B cell (primary cell): Measurements from ENCODE around the gene COMMD1. TPM values are rescaled to one million over a fixed set of nuclear protein-coding genes. Genes with fewer than 3 reads are reported as not detected.

Experiments used
- ATAC-seq: fragments of 200-7000 bp; cut with Tn5 transposase; one replicate; pipeline ENCODE4 v1.10.0; 2021; ENCODE audit warnings: low read depth, mild to moderate bottlenecking, moderate number of reproducible peaks, moderate library complexity
- CTCF ChIA-PET: fragments of 350-600 bp; sonication (Branson Sonifier 250); formaldehyde crosslinking; loops from one replicate; lab custom pipeline; 2021; ENCODE audit warnings: antibody characterized with exemption, inconsistent platforms; lab: Charles Lee
- POLR2A ChIA-PET: fragments of 350-600 bp; sonication (Branson Sonifier 250); formaldehyde crosslinking; loops from one replicate; lab custom pipeline; 2021; ENCODE audit warnings: antibody characterized with exemption; lab: Charles Lee
- DNase-seq: peaks from one replicate; pipeline ENCODE4 v3.0.0; 2013
- H2AFZ ChIP-seq: 2 replicates; pipeline ENCODE4 v1.6.1; 2012; ENCODE audit warnings: mild to moderate bottlenecking, low read depth, low read length; ENCODE audit not compliant: insufficient read depth, poor library complexity, severe bottlenecking
- H3K27ac ChIP-seq, 2 donors: 1 replicate in 1 of 2; 2 replicates in 1 of 2; pipeline ENCODE4 v1.5.1; 2012 to 2013; ENCODE audit warnings: low read length in 2 of 2, mild to moderate bottlenecking in 2 of 2, moderate library complexity in 1 of 2
- H3K27me3 ChIP-seq, 4 experiments: fragments of 200-600 bp in 1 of 4; sonication (generic) in 1 of 4; replicated peaks in 1 of 4; 1 replicate in 2 of 4; 2 replicates in 2 of 4; pipeline versions ENCODE4 v1.6.1 to v1.7.0; 2013 to 2016; ENCODE audit warnings: low read length in 3 of 4, mild to moderate bottlenecking in 2 of 4, mixed read lengths in 1 of 4, moderate library complexity in 1 of 4; ENCODE audit not compliant: insufficient read depth in 4 of 4, control insufficient read depth in 3 of 4; ENCODE audit errors: control extremely low read depth in 1 of 4
- H3K36me3 ChIP-seq, 2 experiments: replicated peaks in 1 of 2; 1 replicate in 1 of 2; 2 replicates in 1 of 2; pipeline versions ENCODE4 v1.6.1 to v1.7.1; 2013; ENCODE audit warnings: low read length in 1 of 2; ENCODE audit not compliant: insufficient read depth in 2 of 2, control insufficient read depth in 1 of 2; ENCODE audit errors: control extremely low read depth in 1 of 2, extremely low read depth in 1 of 2
- H3K4me1 ChIP-seq, 2 donors: fragments of 200-600 bp in 1 of 2; sonication (generic) in 1 of 2; 1 replicate in 1 of 2; 2 replicates in 1 of 2; pipeline versions ENCODE4 v1.5.1 to v1.6.1; 2013 to 2017; ENCODE audit warnings: low read length in 2 of 2; ENCODE audit not compliant: control insufficient read depth in 2 of 2, insufficient read depth in 2 of 2
- H3K4me2 ChIP-seq: replicated peaks from 2 replicates; pipeline ENCODE3; 2012; ENCODE audit warnings: mild to moderate bottlenecking, low read depth, low read length; ENCODE audit not compliant: poor library complexity, severe bottlenecking
- H3K4me3 ChIP-seq, 5 experiments: fragments of 200-600 bp in 1 of 5; sonication (generic) in 1 of 5; 1 replicate in 3 of 5; 2 replicates in 2 of 5; pipeline versions ENCODE4 v1.5.1 to v1.7.0; 2011 to 2016; ENCODE audit warnings: low read length in 4 of 5, mild to moderate bottlenecking in 4 of 5, low read depth in 2 of 5, control low read depth in 1 of 5, moderate library complexity in 1 of 5; ENCODE audit not compliant: insufficient read depth in 1 of 5; ENCODE audit errors: control extremely low read depth in 1 of 5, extremely low read depth in 1 of 5
- H3K79me2 ChIP-seq: fragments of 200-600 bp; sonication (generic); one replicate; pipeline ENCODE4 v1.6.0; 2016; ENCODE audit warnings: low read length; ENCODE audit not compliant: control insufficient read depth, insufficient read depth
- H3K9ac ChIP-seq: fragments of 200-600 bp; sonication (generic); 2 replicates; pipeline ENCODE4 v1.6.1; 2017; ENCODE audit warnings: mild to moderate bottlenecking, low read length, moderate library complexity
- H3K9me3 ChIP-seq, 3 donors: one replicate each; pipeline versions ENCODE4 v1.6.1 to v1.7.1; 2013; ENCODE audit warnings: low read length in 2 of 3; ENCODE audit not compliant: control insufficient read depth in 2 of 3, insufficient read depth in 1 of 3; ENCODE audit errors: control extremely low read depth in 1 of 3
- H4K20me1 ChIP-seq: 2 replicates; pipeline ENCODE4 v1.6.0; 2012; ENCODE audit warnings: mild to moderate bottlenecking, low read length; ENCODE audit not compliant: insufficient read depth, control insufficient read depth, poor library complexity, severe bottlenecking
- H3K27ac Mint-ChIP-seq: one replicate; pipeline ENCODE4 v1.8.0; 2021; ENCODE audit warnings: mixed read lengths
- H3K27me3 Mint-ChIP-seq: one replicate; pipeline ENCODE4 v1.8.0; 2021; ENCODE audit warnings: mixed read lengths
- H3K4me1 Mint-ChIP-seq: one replicate; pipeline ENCODE4 v1.8.0; 2021; ENCODE audit warnings: mixed read lengths
- H3K4me3 Mint-ChIP-seq: one replicate; pipeline ENCODE4 v1.8.0; 2021; ENCODE audit warnings: mixed read lengths
- H3K9me3 Mint-ChIP-seq: one replicate; pipeline ENCODE4 v1.8.0; 2022; ENCODE audit warnings: mixed read lengths; ENCODE audit not compliant: insufficient read depth
- CTCF ChIP-seq: fragments of 200-600 bp; IDR thresholded peaks from one replicate; pipeline ENCODE4 v1.8.0; 2022; ENCODE audit warnings: antibody characterized with exemption, mild to moderate bottlenecking
- EZH2 ChIP-seq: IDR thresholded peaks from 2 replicates; pipeline ENCODE4 v1.6.1; 2012; ENCODE audit warnings: borderline replicate concordance, low read depth, mild to moderate bottlenecking, moderate library complexity, low read length; ENCODE audit not compliant: insufficient read depth, poor library complexity, severe bottlenecking
- WGBS: methylation state at CpG from one replicate; pipeline ENCODE4 v1.1.5; 2013; ENCODE audit warnings: missing lambda C conversion rate; ENCODE audit not compliant: insufficient coverage; 5-methylcytosine and 5-hydroxymethylcytosine counted together
- intact Hi-C: fragments of 100-400 bp; cut with micrococcal nuclease; formaldehyde crosslinking; loops from one replicate; pipeline ENCODE4 v1.10.0; 2022
- polyA plus RNA-seq: library from polyadenylated mRNA; depleted of rRNA; stranded (reverse); fragments of >200 nt; gene quantifications from 2 replicates; pipeline ENCODE4 v1.2.3, GENCODE V29; 2012
- total RNA-seq, 2 donors: library from RNA; stranded (reverse); fragments of 120-200 nt in 1 of 2; gene quantifications; 1 replicate in 1 of 2; 2 replicates in 1 of 2; pipeline versions ENCODE4 v1.2.3 to v1.2.4, GENCODE V29; 2013 to 2022

COMMD1 gene
- total and polyA plus RNA-seq, 2 donors (not counting 1 experiment from before 2014, with no cell fraction given), result 20.6 to 25.1 TPM

DNA sequence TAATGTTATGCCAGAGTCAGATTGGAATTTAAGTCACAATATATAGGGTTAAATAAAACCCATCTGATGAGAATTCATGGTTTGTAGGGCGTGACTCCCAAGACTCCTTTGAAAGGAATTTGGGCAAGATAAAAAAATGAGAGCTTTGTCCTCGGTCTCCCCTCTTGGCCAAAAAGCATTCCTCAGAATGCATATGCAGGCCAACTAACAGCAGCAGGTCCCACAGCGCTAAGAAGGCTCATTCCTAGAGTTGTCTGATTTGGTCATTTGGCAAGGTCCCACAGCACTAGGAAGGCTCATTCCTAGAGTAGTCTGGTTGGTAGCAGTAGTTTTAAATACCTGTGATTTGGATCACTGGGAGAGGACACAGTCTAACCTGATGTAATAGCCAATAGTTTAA, 184.2 kb downstream of the COMMD1 start:
- intact Hi-C loops, result no loop called here
- H3K27ac Mint-ChIP-seq, result no peak overlapping the region
- Histone ChIP-seq H3K4me1 (no peaks in the 10 kb centered on the region), H3K4me3 (no peak overlapping the region), H3K27ac (no peak overlapping the region), H3K9me3 (peaks cover 0 to 3% (median 0%) of the 10 kb centered on the region in 3 donors), H4K20me1 (no peaks in the 10 kb centered on the region), H3K27me3 (no peaks in the 10 kb centered on the region), H3K4me2 (no peak overlapping the region), H3K79me2 (no peaks in the 10 kb centered on the region), H3K9ac (no peak overlapping the region), H2AFZ (no peak overlapping the region), H3K36me3 (no peaks in the 10 kb centered on the region)
- no peak for ATAC-seq
- CTCF ChIA-PET, result no interaction called here
- no peaks in the 10 kb centered on the region for H3K9me3 Mint-ChIP-seq
- DNase-seq, result no peak
- POLR2A ChIA-PET, result no interaction called here
- whole genome bisulfite sequencing, result 100% methylated on average over 2 of the region's 3 CpGs
- TF ChIP-seq CTCF (no peak), EZH2 (no peak)
- H3K4me3 Mint-ChIP-seq, result no peak overlapping the region
- H3K27me3 Mint-ChIP-seq, result no peaks in the 10 kb centered on the region
- H3K4me1 Mint-ChIP-seq, result no peaks in the 10 kb centered on the region

DNA sequence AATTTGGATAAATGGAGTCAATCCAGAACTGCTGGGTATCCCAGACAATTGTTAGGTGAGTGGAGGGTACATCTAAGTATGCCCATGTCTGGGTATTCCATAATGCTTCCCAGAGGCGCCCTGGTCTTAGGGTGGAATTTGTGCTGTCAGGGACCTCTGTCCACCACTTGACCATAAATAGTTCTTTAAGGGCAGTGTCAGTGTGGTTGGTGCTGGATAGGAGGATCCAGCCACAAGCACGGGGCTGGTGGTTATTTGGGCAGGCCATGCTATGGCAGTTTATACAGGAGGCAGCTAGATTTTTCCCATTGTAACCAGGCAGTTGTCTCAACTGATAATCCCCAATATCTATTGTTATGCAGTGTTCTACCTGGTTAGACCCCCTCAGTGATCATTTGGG, 186.0 kb downstream of the COMMD1 start:
- Histone ChIP-seq H3K27ac (no peak overlapping the region), H2AFZ (no peak overlapping the region), H3K4me3 (no peak overlapping the region), H3K4me2 (no peak overlapping the region), H4K20me1 (no peaks in the 10 kb centered on the region), H3K79me2 (no peaks in the 10 kb centered on the region), H3K9me3 (no peaks in the 10 kb centered on the region), H3K9ac (no peak overlapping the region), H3K27me3 (no peaks in the 10 kb centered on the region), H3K36me3 (no peaks in the 10 kb centered on the region), H3K4me1 (no peaks in the 10 kb centered on the region)
- POLR2A ChIA-PET, result no interaction called here
- Mint-ChIP-seq H3K4me3 (no peak overlapping the region), H3K27ac (no peak overlapping the region), H3K27me3 (no peaks in the 10 kb centered on the region), H3K4me1 (no peaks in the 10 kb centered on the region), H3K9me3 (no peaks in the 10 kb centered on the region)
- CTCF ChIA-PET, result no interaction called here
- ATAC-seq (no peak), DNase-seq (no peak)
- intact Hi-C loops, result no loop called here
- TF ChIP-seq CTCF (no peak), EZH2 (no peak)
- no CpG with 5 or more reads among the region's 2 CpGs for WGBS
